OCI-LY1 (cell line): ENCODE measurements around the gene TCTN3.

Experiments used
- H2AFZ ChIP-seq: fragments of 200-600 bp; sonication (generic), shearing (Covaris generic); 2 replicates; pipeline ENCODE4 v1.6.0; 2014; ENCODE audit warnings: antibody characterized with exemption, mild to moderate bottlenecking, low read length
- H3F3A ChIP-seq: fragments of 200-600 bp; sonication (generic), shearing (Covaris generic); 2 replicates; pipeline ENCODE4 v1.6.0; 2014; ENCODE audit warnings: mild to moderate bottlenecking, antibody characterized with exemption, low read length, moderate library complexity; ENCODE audit not compliant: insufficient read depth
- H3K27ac ChIP-seq: fragments of 200-600 bp; sonication (generic); 2 replicates; pipeline ENCODE4 v1.5.1; 2014; ENCODE audit warnings: low read length, mixed run types, mild to moderate bottlenecking, low read depth; ENCODE audit not compliant: poor library complexity, severe bottlenecking
- H3K27me3 ChIP-seq: fragments of 200-600 bp; sonication (generic); 2 replicates; pipeline ENCODE4 v1.6.0; 2014; ENCODE audit warnings: antibody characterized with exemption, mild to moderate bottlenecking, low read length, moderate library complexity; ENCODE audit not compliant: insufficient read depth
- H3K36me3 ChIP-seq: fragments of 200-600 bp; sonication (generic); 2 replicates; pipeline ENCODE4 v1.6.1; 2014; ENCODE audit warnings: mild to moderate bottlenecking, antibody characterized with exemption, low read length, moderate library complexity, mixed read lengths; ENCODE audit not compliant: insufficient read depth
- H3K4me1 ChIP-seq: fragments of 200-600 bp; sonication (generic); 2 replicates; pipeline ENCODE4 v1.5.1; 2014; ENCODE audit warnings: mild to moderate bottlenecking, low read length, moderate library complexity; ENCODE audit not compliant: insufficient read depth, severe bottlenecking
- H3K4me2 ChIP-seq: fragments of 200-600 bp; sonication (generic), shearing (Covaris generic); 2 replicates; pipeline ENCODE4 v1.6.1; 2014; ENCODE audit warnings: low read length
- H3K4me3 ChIP-seq: fragments of 200-600 bp; sonication (generic); 2 replicates; pipeline ENCODE4 v1.5.1; 2014; ENCODE audit warnings: low read length, low read depth, mild to moderate bottlenecking, mixed read lengths; ENCODE audit not compliant: poor library complexity, severe bottlenecking
- H3K79me2 ChIP-seq: fragments of 200-600 bp; shearing (Covaris generic); 2 replicates; pipeline ENCODE4 v1.6.1; 2016; ENCODE audit warnings: mixed run types, low read length, mixed read lengths; ENCODE audit not compliant: insufficient read depth
- H3K9ac ChIP-seq: fragments of 200-600 bp; sonication (generic), shearing (Covaris generic); 2 replicates; pipeline ENCODE4 v1.6.1; 2014; ENCODE audit warnings: mild to moderate bottlenecking, low read length, mixed read lengths
- H3K9me2 ChIP-seq: fragments of 200-600 bp; sonication (generic), shearing (Covaris generic); 2 replicates; pipeline ENCODE4 v1.6.1; 2014; ENCODE audit warnings: low read depth, mild to moderate bottlenecking, low read length, mixed read lengths
- H3K9me3 ChIP-seq: fragments of 200-600 bp; shearing (Covaris generic); 2 replicates; pipeline ENCODE4 v1.6.1; 2014; ENCODE audit warnings: low read length, mixed read lengths
- H4K20me1 ChIP-seq: fragments of 200-600 bp; sonication (generic), shearing (Covaris generic); 2 replicates; pipeline ENCODE4 v1.6.0; 2016; ENCODE audit warnings: mild to moderate bottlenecking, low read length; ENCODE audit not compliant: insufficient read depth
- EZH2 ChIP-seq: fragments of 200-600 bp; sonication (generic), shearing (Covaris generic); IDR thresholded peaks from 2 replicates; pipeline ENCODE4 v1.8.0; 2017; ENCODE audit warnings: borderline replicate concordance, mixed run types, mild to moderate bottlenecking, antibody characterized with exemption, low read length, moderate library complexity, mixed read lengths
- TF ChIP-seq, protein P1 (sequence below): fragments of 200-600 bp; sonication (generic), shearing (Covaris generic); IDR thresholded peaks from 2 replicates; pipeline ENCODE4 v1.5.1; 2017; ENCODE audit warnings: mild to moderate bottlenecking, antibody characterized with exemption, low read length, moderate library complexity, mixed read lengths

Gene TCTN3

DNA sequence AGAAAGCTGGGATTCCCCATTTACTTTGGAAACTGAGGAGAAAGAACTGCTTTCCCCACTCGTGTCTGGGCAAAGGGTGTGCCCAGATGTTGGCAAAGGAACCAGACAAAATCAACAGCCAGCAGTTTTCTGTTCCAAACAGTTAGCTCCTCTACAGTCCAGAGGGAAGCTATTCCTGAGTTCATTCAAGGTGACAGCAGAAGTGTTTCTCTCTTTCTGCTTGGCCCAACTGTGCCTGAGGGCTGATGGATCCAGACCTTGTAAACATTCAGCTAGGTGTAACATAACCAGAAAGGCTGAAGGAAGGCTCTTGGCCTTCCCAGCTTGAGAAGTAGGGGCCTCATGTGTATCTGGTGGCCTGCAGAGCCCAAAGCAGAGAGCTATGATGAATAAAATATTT, 30.2 kb downstream of the TCTN3 start:
- H3K27ac ChIP-seq, result no peak overlapping the region

DNA sequence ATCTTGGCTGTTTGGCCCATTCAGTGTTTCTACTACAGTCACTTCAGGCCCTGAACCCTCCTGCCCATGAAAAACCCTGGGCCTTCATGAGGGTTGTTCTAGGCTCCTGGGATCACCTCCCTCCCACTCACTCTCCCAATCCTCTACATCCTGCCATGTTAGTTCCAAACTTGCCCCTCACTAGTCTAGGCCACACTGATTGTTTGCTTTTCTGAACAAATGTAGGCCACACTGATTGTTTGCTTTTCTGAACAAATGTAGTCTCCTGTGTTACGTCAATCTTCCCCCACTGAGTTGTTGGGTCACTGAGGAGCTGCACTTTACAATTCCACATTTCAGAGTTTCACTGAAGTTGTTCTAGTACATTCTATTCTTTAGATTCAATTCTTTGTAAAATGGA, 31.9 kb downstream of the TCTN3 start:
- H3K79me2 ChIP-seq, result no peaks in the 10 kb centered on the region
- no peaks in the 10 kb centered on the region for H3F3A ChIP-seq
- H4K20me1 ChIP-seq, result no peaks in the 10 kb centered on the region
- no peaks in the 10 kb centered on the region for H3K27me3 ChIP-seq
- H3K4me2 ChIP-seq, result no peak overlapping the region
- no peak overlapping the region for H3K27ac ChIP-seq
- TF ChIP-seq, protein P1, sequence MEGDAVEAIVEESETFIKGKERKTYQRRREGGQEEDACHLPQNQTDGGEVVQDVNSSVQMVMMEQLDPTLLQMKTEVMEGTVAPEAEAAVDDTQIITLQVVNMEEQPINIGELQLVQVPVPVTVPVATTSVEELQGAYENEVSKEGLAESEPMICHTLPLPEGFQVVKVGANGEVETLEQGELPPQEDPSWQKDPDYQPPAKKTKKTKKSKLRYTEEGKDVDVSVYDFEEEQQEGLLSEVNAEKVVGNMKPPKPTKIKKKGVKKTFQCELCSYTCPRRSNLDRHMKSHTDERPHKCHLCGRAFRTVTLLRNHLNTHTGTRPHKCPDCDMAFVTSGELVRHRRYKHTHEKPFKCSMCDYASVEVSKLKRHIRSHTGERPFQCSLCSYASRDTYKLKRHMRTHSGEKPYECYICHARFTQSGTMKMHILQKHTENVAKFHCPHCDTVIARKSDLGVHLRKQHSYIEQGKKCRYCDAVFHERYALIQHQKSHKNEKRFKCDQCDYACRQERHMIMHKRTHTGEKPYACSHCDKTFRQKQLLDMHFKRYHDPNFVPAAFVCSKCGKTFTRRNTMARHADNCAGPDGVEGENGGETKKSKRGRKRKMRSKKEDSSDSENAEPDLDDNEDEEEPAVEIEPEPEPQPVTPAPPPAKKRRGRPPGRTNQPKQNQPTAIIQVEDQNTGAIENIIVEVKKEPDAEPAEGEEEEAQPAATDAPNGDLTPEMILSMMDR, result no peak
- no peak for TF ChIP-seq EZH2
- no peak overlapping the region for H3K9ac ChIP-seq
- H3K36me3 ChIP-seq, result no peaks in the 10 kb centered on the region
- H2AFZ ChIP-seq, result no peak overlapping the region
- H3K9me2 ChIP-seq, result no peaks in the 10 kb centered on the region
- H3K4me1 ChIP-seq, result no peaks in the 10 kb centered on the region
- no peak overlapping the region for H3K4me3 ChIP-seq
- H3K9me3 ChIP-seq, result no peaks in the 10 kb centered on the region

More for the DNA sequence above, 30.2 kb downstream of the TCTN3 start:
- H3K9me3 ChIP-seq, result no peaks in the 10 kb centered on the region
- H3F3A ChIP-seq, result no peaks in the 10 kb centered on the region
- TF ChIP-seq, protein P1, result no peak
- TF ChIP-seq EZH2, result no peak
- no peaks in the 10 kb centered on the region for H4K20me1 ChIP-seq
- H3K4me3 ChIP-seq, result no peak overlapping the region
- no peaks in the 10 kb centered on the region for H3K4me1 ChIP-seq
- no peaks in the 10 kb centered on the region for H3K79me2 ChIP-seq
- no peaks in the 10 kb centered on the region for H3K9me2 ChIP-seq
- no peak overlapping the region for H2AFZ ChIP-seq
- H3K36me3 ChIP-seq, result no peaks in the 10 kb centered on the region
- no peak overlapping the region for H3K4me2 ChIP-seq
- no peaks in the 10 kb centered on the region for H3K27me3 ChIP-seq
- H3K9ac ChIP-seq, result no peak overlapping the region

DNA sequence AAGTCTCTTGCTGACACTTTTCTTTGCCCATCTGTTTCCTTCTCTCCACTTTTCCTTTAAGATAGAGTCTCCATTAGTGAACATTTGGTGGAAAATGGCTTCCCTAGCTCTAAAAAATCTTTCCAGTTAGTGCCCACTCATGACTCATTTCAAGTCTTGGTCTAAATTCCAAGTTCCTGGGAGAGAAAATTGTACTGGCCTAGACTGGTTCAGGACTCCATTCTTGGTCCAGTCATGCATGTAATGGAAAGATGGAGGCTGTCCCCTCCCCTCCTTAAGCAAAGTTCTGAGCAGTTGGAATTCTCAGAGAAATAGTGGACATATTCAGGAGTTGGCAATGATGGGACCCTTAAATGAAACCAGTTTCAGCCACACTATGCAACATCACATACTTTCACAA, 33.4 kb downstream of the TCTN3 start:
- no peaks in the 10 kb centered on the region for H3K9me3 ChIP-seq
- TF ChIP-seq, protein P1, result no peak
- no peak for TF ChIP-seq EZH2
- no peaks in the 10 kb centered on the region for H4K20me1 ChIP-seq
- no peak overlapping the region for H3K9ac ChIP-seq
- H3K27me3 ChIP-seq, result no peaks in the 10 kb centered on the region
- H3K36me3 ChIP-seq, result no peaks in the 10 kb centered on the region
- no peaks in the 10 kb centered on the region for H3F3A ChIP-seq
- H3K9me2 ChIP-seq, result no peaks in the 10 kb centered on the region
- no peak overlapping the region for H3K4me3 ChIP-seq
- H2AFZ ChIP-seq, result no peak overlapping the region
- no peak overlapping the region for H3K27ac ChIP-seq
- H3K79me2 ChIP-seq, result peaks cover 8% of the 10 kb centered on the region
- H3K4me1 ChIP-seq, result peaks cover 3% of the 10 kb centered on the region
- no peak overlapping the region for H3K4me2 ChIP-seq
